GM12892 (cell line): ENCODE data around the gene TNS3.

Experiments used
- POLR2AphosphoS5 ChIP-seq: IDR thresholded peaks from 2 replicates; pipeline ENCODE4 v1.6.1; 2011; ENCODE audit warnings: low read depth, low read length, control low read depth
- TAF1 ChIP-seq: IDR thresholded peaks from 2 replicates; pipeline ENCODE4 v1.6.1; 2011; ENCODE audit warnings: low read depth, mild to moderate bottlenecking, control low read depth, low read length, borderline replicate concordance

DNA sequence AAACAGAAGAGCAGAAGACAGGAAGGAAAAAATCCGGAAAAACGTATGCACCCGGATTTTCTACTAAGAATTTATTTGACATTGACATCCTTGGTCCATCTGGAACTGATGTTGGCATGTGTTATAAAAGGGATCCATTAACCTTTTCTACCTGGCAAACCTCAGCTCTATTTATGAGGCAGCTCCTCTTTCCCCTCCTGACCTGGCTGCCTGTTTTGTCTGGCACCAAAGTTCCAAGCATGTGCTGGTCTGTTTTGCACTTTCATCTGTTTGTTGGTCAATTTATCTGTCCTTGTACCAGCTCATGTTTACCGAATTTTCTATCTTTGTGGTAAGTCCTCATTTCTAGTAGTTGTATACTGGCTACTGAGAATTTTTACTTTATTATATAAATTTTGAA lies 258.0 kb downstream of the TNS3 start:
- TF ChIP-seq TAF1 (no peak), POLR2AphosphoS5 (no peak)
